ENCODE results near the gene WNT10A. TPM values are rescaled to one million over a fixed set of nuclear protein-coding genes. Genes with fewer than 3 reads are reported as not detected.

The WNT10A gene
- total and polyA plus RNA-seq, 2 donors from 2014 or later, result 1.1 to 10.2 TPM

GRCh38 chr2:218865999-218866398 is 14.7 kb upstream of the WNT10A start:
- Histone ChIP-seq H3K9me3 (ENCODE audit: control insufficient read depth in 2 of 3, insufficient read depth in 1 of 3, low read length in 3 of 3) (no peaks in the 10 kb centered on the region), H3K27me3 (ENCODE audit: control insufficient read depth, insufficient read depth, low read length) (peaks cover 28% of the 10 kb centered on the region), H3K36me3 (ENCODE audit: control insufficient read depth in 2 of 3, insufficient read depth in 3 of 3, low read length in 3 of 3) (no peaks in the 10 kb centered on the region), H3K4me1 (ENCODE audit: control insufficient read depth in 2 of 3, insufficient read depth in 2 of 3, low read depth in 1 of 3, low read length in 3 of 3) (peaks cover 0 to under 1% (median 0%) of the 10 kb centered on the region in 3 donors), H3K9ac (ENCODE audit: low read length in 3 of 3) (no peak overlapping the region), H3K4me3 (ENCODE audit: low read length in 3 of 3) (no peak overlapping the region), H3K27ac (ENCODE audit: low read depth in 2 of 2, low read length in 2 of 2) (no peak overlapping the region)
- no peak for DNase-seq
- no peak for FAIRE-seq
- intact Hi-C loops (cut with DNase I), result no loop called here
- TF ChIP-seq, protein P1, sequence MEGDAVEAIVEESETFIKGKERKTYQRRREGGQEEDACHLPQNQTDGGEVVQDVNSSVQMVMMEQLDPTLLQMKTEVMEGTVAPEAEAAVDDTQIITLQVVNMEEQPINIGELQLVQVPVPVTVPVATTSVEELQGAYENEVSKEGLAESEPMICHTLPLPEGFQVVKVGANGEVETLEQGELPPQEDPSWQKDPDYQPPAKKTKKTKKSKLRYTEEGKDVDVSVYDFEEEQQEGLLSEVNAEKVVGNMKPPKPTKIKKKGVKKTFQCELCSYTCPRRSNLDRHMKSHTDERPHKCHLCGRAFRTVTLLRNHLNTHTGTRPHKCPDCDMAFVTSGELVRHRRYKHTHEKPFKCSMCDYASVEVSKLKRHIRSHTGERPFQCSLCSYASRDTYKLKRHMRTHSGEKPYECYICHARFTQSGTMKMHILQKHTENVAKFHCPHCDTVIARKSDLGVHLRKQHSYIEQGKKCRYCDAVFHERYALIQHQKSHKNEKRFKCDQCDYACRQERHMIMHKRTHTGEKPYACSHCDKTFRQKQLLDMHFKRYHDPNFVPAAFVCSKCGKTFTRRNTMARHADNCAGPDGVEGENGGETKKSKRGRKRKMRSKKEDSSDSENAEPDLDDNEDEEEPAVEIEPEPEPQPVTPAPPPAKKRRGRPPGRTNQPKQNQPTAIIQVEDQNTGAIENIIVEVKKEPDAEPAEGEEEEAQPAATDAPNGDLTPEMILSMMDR (IDR thresholded peaks at IDR 0.05; ENCODE audit: borderline replicate concordance, extremely low read depth, insufficient read depth), result no peak

- intact Hi-C loops (cut with DNase I), result no loop called here
- Histone ChIP-seq H3K27ac (ENCODE audit: low read depth in 2 of 2, low read length in 2 of 2) (no peak overlapping the region), H3K4me1 (ENCODE audit: control insufficient read depth in 2 of 3, insufficient read depth in 2 of 3, low read depth in 1 of 3, low read length in 3 of 3) (peaks cover 0 to 7% (median 0%) of the 10 kb centered on the region in 3 donors), H3K4me3 (ENCODE audit: low read length in 3 of 3) (no peak overlapping the region), H3K9me3 (ENCODE audit: control insufficient read depth in 2 of 3, insufficient read depth in 1 of 3, low read length in 3 of 3) (no peaks in the 10 kb centered on the region), H3K36me3 (ENCODE audit: control insufficient read depth in 2 of 3, insufficient read depth in 3 of 3, low read length in 3 of 3) (no peaks in the 10 kb centered on the region), H3K9ac (ENCODE audit: low read length in 3 of 3) (no peak overlapping the region), H3K27me3 (ENCODE audit: control insufficient read depth, insufficient read depth, low read length) (peaks cover 32% of the 10 kb centered on the region)
- TF ChIP-seq, protein P1 (IDR thresholded peaks at IDR 0.05; ENCODE audit: borderline replicate concordance, extremely low read depth, insufficient read depth), result no peak
- DNase-seq, result no peak
- FAIRE-seq, result no peak
Observed at GRCh38 chr2:218867900-218868299, 12.8 kb upstream of the WNT10A start.

- no peaks in the 10 kb centered on the region for H3K9me3 ChIP-seq (ENCODE audit: control insufficient read depth in 2 of 3, insufficient read depth in 1 of 3, low read length in 3 of 3)
- no peak for FAIRE-seq
- no peaks in the 10 kb centered on the region for H3K36me3 ChIP-seq (ENCODE audit: control insufficient read depth in 2 of 3, insufficient read depth in 3 of 3, low read length in 3 of 3)
- H3K4me3 ChIP-seq (ENCODE audit: low read length in 3 of 3), result no peak overlapping the region
- peaks cover 40% of the 10 kb centered on the region for H3K27me3 ChIP-seq (ENCODE audit: control insufficient read depth, insufficient read depth, low read length)
- TF ChIP-seq, protein P1 (IDR thresholded peaks at IDR 0.05; ENCODE audit: borderline replicate concordance, extremely low read depth, insufficient read depth), result no peak
- no peak overlapping the region for H3K27ac ChIP-seq (ENCODE audit: low read depth in 2 of 2, low read length in 2 of 2)
- no peak overlapping the region for H3K9ac ChIP-seq (ENCODE audit: low read length in 3 of 3)
- no peak for DNase-seq
- peaks cover 0 to 7% (median 0%) of the 10 kb centered on the region in 3 donors for H3K4me1 ChIP-seq (ENCODE audit: control insufficient read depth in 2 of 3, insufficient read depth in 2 of 3, low read depth in 1 of 3, low read length in 3 of 3)
- intact Hi-C loops (cut with DNase I), result no loop called here
Observed at GRCh38 chr2:218869064-218869463, 11.6 kb upstream of the WNT10A start.

DNA sequence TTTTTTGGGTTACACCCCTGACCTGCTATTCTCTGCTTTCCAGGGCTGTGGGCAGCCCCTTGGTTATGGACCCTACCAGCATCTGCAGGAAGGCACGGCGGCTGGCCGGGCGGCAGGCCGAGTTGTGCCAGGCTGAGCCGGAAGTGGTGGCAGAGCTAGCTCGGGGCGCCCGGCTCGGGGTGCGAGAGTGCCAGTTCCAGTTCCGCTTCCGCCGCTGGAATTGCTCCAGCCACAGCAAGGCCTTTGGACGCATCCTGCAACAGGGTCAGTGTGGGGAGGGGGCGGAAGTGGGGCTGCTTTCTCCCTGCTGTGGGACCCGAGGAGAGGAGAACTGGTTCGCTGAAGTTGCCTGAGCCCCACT is 9.7 kb upstream of the WNT10A start:
- DNase-seq (no peak), FAIRE-seq (no peak)
- no peak overlapping the region for H3K4me3 ChIP-seq (ENCODE audit: low read length in 3 of 3)
- H3K36me3 ChIP-seq (ENCODE audit: control insufficient read depth in 2 of 3, insufficient read depth in 3 of 3, low read length in 3 of 3), result no peaks in the 10 kb centered on the region
- intact Hi-C loops (cut with DNase I), result no loop called here
- H3K9ac ChIP-seq (ENCODE audit: low read length in 3 of 3), result no peak overlapping the region
- no peak overlapping the region for H3K27ac ChIP-seq (ENCODE audit: low read depth in 2 of 2, low read length in 2 of 2)
- peaks cover 55% of the 10 kb centered on the region for H3K27me3 ChIP-seq (ENCODE audit: control insufficient read depth, insufficient read depth, low read length)
- no peaks in the 10 kb centered on the region for H3K9me3 ChIP-seq (ENCODE audit: control insufficient read depth in 2 of 3, insufficient read depth in 1 of 3, low read length in 3 of 3)
- TF ChIP-seq, protein P1 (IDR thresholded peaks at IDR 0.05; ENCODE audit: borderline replicate concordance, extremely low read depth, insufficient read depth), result no peak
- H3K4me1 ChIP-seq (ENCODE audit: control insufficient read depth in 2 of 3, insufficient read depth in 2 of 3, low read depth in 1 of 3, low read length in 3 of 3), result peaks cover 0 to 7% (median 0%) of the 10 kb centered on the region in 3 donors
